H4 (cell line): ENCODE results near the gene SPATA4. TPM values are rescaled to one million over a fixed set of nuclear protein-coding genes. Genes with fewer than 3 reads are reported as not detected.
"Not testable (repeated sequence)": the region's sequence is repeated elsewhere in the genome, so short reads cannot be mapped to it uniquely, and the experiment has no call there.

ENCODE experiments used
- DNase-seq: peaks from one replicate; pipeline ENCODE4 v3.0.0-alpha.2; 2015; ENCODE audit warnings: low spot score
- total RNA-seq: library from RNA; depleted of rRNA; stranded (reverse); fragments of >200 nt; shearing (Covaris generic); gene quantifications from 2 replicates; pipeline ENCODE4 v1.2.3, GENCODE V29; 2014; rRNA removed

Gene SPATA4
- total RNA-seq = not detected in 2 replicates

- peak; percentile 90 for DNase-seq
Observed at GRCh38 chr4:176195184-176195978, at the start of gene SPATA4. Gene SPATA4, minus strand, starts transcription at chr4:176195585. Its CDS starts 23 bp downstream, at chr4:176195562.

GRCh38 chr4:176242764-176243347 lies 47.5 kb upstream of the SPATA4 start:
- no peak for DNase-seq

GRCh38 chr4:176241703-176242102 lies 46.3 kb upstream of the SPATA4 start:
- DNase-seq = no peak

GRCh38 chr4:176238826-176239225 lies 43.4 kb upstream of the SPATA4 start:
- DNase-seq = peak; percentile 78

GRCh38 chr4:176238157-176238610 lies 42.8 kb upstream of the SPATA4 start:
- DNase-seq = peak; percentile 77

- no peak for DNase-seq
Observed at GRCh38 chr4:176236946-176237345, 41.6 kb upstream of the SPATA4 start.

GRCh38 chr4:176230836-176231235 lies 35.5 kb upstream of the SPATA4 start:
- no peak for DNase-seq

GRCh38 chr4:176229645-176230044 lies 34.3 kb upstream of the SPATA4 start:
- no peak for DNase-seq

GRCh38 chr4:176226736-176227135 lies 31.4 kb upstream of the SPATA4 start:
- no peak for DNase-seq

- DNase-seq = no peak
Observed at GRCh38 chr4:176223561-176223960, 28.2 kb upstream of the SPATA4 start.

GRCh38 chr4:176222149-176222548 lies 26.8 kb upstream of the SPATA4 start:
- DNase-seq = no peak

GRCh38 chr4:176217510-176217909 lies 22.1 kb upstream of the SPATA4 start:
- DNase-seq = no peak

GRCh38 chr4:176212351-176212750 lies 17.0 kb upstream of the SPATA4 start:
- DNase-seq = not testable (repeated sequence)

- DNase-seq = no peak
Observed at GRCh38 chr4:176210579-176211296, 15.4 kb upstream of the SPATA4 start.

- DNase-seq = no peak
Observed at GRCh38 chr4:176210101-176210500, 14.7 kb upstream of the SPATA4 start.

GRCh38 chr4:176209535-176209934 lies 14.2 kb upstream of the SPATA4 start:
- DNase-seq = no peak

GRCh38 chr4:176207839-176208238 lies 12.5 kb upstream of the SPATA4 start:
- no peak for DNase-seq

GRCh38 chr4:176205299-176205698 lies 9.9 kb upstream of the SPATA4 start:
- no peak for DNase-seq

- no peak for DNase-seq
Observed at GRCh38 chr4:176198316-176198903, 3.0 kb upstream of the SPATA4 start.

GRCh38 chr4:176193938-176194337 lies 1.4 kb downstream of the SPATA4 start:
- peak; percentile 13 for DNase-seq

- DNase-seq = no peak
Observed at GRCh38 chr4:176193126-176193525, 2.3 kb downstream of the SPATA4 start.

- peak; percentile 74 for DNase-seq
Observed at GRCh38 chr4:176191974-176192373, 3.4 kb downstream of the SPATA4 start.
